ENCODE measurements around the gene TMEM94. TPM values are rescaled to one million over a fixed set of nuclear protein-coding genes. Genes with fewer than 3 reads are reported as not detected.
"Not testable (repeated sequence)": the region's sequence is repeated elsewhere in the genome, so short reads cannot be mapped to it uniquely, and the experiment has no call there.

Gene TMEM94
- polyA plus RNA-seq, 1 donor = 97.0 TPM

- DNase-seq = no peak
Observed at GRCh38 chr17:75442168-75443103, 14.0 kb upstream of the TMEM94 start.

DNA sequence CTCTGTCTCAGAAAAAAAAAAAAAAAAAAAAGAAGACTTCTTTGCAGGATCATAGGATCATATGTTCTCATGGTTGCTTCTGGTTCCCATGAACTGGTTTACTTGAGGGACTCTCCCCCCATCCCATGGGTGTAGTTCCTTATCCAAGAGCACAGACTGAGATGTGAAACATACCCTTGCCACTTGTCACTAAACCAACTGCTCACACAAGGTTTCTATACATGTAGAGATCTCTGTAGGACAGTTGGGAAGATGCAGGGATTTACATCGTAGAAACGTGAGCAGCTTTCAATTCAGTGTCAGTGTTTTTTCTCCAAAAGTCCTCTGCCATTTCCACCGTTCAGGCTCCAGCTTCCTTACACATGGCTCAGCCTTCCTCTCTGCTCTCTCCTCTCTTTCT lies 11.1 kb upstream of the TMEM94 start:
- no peak for DNase-seq

GRCh38 chr17:75445896-75446295 lies 10.5 kb upstream of the TMEM94 start:
- DNase-seq = not testable (repeated sequence)

DNA sequence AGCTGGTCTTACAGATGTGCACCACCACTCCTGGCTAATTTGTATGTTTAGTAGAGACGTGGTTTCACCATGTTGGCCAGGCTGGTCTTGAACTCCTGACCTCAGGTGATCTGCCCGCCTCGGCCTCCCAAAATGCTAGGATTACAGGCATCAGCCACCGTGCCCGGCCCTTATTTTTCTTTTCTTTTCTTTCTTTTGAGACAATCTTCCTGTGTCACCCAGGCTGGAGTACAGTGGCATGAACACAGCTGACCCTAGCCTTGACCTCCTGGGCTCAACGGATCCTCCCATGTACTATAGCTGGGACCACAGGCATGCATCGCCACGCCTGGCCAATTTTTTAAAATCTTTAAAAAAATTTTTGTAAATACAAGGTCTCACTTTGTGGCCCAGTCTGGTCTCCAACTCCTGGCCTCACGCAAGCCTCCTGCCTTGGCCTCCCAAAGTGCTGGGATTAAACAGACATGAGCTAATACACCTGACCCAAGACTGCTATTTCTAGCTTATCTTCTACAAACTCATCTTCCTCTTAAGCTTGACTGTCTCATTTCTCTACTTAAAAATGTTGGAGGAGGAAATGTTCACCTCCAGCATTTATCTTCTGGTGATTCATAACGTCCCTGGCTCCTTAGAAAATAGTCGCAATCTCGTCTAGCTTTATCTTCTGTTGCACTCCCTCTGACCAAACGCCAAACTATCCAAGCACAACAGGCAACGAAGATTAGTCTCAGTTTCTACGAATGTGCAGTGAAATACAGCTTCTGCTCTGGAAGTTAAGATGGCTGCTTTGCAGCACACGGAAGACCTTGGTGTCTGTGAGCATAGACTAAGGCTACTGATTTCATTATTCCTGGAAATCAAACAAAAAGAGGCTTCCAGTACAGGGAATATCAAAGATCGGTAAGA lies 8.2 kb upstream of the TMEM94 start:
- no peak for DNase-seq

- no peak for DNase-seq
Observed at GRCh38 chr17:75450270-75450669, 6.2 kb upstream of the TMEM94 start.

GRCh38 chr17:75454193-75454592 lies 2.2 kb upstream of the TMEM94 start:
- no peak for DNase-seq

GRCh38 chr17:75454672-75455071 lies 1.8 kb upstream of the TMEM94 start:
- not testable (repeated sequence) for DNase-seq

- DNase-seq = no peak
Observed at GRCh38 chr17:75456039-75456416, 407 bp upstream of the TMEM94 start.

- DNase-seq = peak; percentile 68
Observed at GRCh38 chr17:75457047-75457654, 716 bp downstream of the TMEM94 start.

DNA sequence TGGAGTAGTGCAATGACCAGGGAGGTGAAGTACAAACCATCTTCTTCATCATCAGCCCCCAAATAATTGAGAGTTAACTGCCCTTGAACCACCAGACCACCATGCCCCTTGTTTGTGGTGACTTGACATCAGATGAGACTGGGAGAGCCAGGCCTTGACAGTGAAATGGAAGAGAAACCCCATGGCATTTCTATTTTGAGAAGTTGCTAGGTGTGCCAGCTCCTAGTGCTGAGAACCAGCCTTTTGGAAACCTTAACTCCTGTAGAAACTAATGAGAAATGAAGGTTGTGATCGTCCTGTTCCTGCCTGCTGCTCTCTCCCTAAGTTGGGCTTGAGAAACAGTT lies 2.8 kb downstream of the TMEM94 start:
- DNase-seq = no peak

DNA sequence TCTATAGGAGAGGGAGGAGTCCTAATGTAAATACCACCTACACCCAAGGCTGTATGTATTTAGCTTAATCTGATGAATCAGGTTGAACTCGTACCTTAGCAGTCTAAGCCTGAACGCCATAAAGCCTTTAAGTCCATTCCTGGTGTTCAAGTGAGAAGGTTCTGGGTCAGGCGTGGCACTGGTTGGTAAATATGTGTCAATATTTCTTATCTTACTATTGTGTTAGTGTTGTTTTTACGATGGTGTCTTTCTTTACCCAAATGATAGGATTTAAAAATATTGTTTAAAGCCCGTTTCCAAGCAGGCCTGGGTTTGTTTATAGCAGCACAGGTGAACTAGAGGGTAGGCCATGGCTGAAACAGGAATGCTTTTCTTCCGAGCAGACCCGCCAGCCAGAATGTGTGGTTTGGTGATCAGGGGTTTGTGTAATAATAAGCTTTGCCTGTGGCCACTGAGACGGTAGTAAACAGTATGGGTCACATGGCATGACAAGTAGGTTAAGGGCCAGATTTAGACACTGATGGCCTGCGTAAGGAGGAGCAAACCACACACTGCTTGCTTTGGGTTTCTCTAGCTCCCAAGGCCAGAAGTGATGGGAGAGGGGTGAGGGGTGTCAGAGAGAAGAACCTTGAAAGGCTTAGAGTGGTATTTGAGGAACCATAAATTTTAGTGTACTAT lies 3.3 kb downstream of the TMEM94 start:
- DNase-seq = no peak

- no peak for DNase-seq
Observed at GRCh38 chr17:75460295-75460694, 3.9 kb downstream of the TMEM94 start.

DNA sequence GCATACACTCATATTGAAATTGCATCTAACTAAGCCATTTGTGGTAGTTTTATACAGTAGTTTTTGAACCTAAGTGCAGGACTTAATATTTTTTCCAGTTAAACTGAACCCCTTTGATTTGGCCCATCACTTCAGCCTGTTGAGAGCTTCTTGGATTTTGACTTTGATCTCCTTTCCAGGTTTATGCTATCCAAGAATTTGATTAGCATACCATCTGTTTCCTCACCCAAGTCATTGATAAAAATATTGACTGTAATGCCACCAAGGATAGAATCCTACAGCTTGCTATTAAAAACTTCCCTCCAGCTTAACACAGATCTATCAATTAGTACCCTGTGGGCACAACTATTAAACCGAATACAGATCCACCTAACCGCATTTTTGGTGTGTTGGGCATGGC lies 7.2 kb downstream of the TMEM94 start:
- no peak for DNase-seq

GRCh38 chr17:75465039-75465438 lies 8.6 kb downstream of the TMEM94 start:
- no peak for DNase-seq

DNA sequence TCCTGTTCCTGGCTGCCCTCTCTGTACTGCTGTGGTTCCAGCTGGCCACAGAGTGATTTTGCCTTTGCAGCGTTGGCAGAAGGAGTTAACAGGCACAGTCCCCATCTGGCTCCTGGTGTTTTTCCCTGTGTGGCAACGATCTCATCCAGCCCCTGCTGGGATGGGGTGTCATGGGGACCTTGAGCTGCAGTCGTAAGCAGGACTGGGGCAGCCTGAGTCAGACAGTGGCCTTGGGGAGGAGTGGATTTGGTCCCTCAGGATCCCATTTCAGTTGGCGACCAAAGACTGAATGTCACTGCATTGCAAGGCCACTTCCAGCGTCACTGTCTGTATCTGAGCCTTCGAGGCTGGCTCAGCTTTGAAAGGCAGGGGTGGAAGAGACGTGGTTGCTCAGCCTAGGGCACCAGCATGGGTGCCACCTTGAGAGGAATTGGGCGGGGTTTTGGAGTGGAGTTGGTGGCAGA lies 11.9 kb downstream of the TMEM94 start:
- no peak for DNase-seq

DNA sequence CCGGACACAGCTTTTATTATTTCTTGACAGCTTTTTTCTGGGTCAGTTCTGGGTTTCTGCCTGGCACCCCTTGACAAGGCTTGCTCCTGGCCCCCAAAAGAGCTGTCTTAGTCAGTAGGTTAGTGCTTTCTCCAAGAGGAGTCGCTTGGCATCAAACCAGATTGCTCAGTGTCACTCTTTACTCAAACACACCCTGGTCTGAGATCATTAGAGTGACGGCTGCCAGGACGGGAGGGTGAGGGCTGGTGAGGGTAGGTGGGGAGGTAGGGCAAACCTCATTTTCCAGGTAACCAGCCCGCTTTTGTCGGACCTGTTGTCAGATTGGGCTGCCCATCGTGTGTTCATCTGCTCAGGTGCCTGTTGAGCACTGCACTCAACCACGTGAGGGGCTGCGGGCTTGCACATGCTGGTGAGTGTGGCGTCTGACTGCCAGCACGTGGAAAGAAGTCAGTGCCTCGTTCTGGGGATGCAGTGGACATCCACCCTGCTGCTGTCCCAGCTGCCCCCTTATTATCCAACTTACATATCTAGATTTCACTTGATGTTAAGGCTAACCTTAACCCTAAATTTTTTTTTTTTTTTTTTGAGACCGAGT lies 12.4 kb downstream of the TMEM94 start:
- DNase-seq = no peak

DNA sequence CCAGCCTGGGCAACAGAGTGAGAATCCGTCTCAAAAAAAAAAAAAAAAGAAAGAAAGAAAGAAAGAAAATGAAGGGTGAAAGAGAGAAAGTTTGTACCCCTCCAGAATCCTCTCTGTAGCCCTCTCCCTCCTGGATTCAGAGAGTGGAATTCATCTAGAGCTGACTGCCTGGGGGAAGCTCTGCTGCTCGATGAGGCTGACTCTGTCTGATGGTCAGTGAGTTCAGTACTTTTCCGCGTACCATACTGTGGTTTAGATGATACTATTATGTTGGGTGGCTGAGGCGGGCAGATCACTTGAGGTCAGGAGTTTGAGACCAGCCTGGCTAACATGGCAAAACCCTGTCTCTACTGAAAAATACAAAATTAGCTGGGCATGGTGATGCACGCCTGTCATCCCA lies 14.8 kb downstream of the TMEM94 start:
- DNase-seq = no peak

DNA sequence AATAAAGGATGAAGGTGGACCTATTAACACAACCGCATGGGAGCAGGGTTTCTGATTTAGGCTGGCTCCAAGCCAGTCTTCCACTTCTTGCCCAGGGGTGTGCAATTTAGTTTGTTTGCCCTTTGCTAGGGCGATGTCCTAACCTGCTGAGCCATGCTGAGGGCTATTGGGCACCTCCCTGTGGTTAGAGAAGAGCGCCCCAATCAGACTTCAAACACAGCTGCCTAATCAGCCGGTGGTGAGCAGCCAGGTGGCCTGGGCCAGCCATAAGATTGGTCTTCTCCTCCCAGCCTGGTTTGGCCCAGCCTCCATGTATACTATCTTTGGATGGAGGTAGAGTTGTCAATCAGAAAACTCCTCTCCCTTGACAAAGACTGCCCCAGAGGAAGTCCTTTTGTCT lies 15.7 kb downstream of the TMEM94 start:
- DNase-seq = no peak

DNA sequence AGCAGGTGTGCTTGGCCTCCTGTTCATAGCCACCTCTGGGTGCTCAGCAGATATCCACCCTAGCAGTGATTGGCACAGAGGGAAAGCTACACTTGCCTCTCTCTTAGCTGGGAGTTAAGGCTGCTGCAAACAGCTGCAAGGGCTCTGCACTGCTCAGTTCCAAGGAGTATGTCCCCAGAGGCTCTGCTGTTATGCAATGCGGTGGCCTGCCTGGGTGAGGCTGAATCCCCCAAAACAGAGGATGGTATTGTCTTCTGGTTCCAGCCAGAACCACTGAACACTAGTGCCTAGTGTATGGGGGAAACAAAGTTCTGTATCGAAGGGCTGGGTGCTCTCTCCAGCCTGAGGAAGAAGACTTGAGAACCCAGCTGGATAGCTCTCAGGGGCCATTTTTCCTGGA lies 16.8 kb downstream of the TMEM94 start:
- DNase-seq = no peak

DNA sequence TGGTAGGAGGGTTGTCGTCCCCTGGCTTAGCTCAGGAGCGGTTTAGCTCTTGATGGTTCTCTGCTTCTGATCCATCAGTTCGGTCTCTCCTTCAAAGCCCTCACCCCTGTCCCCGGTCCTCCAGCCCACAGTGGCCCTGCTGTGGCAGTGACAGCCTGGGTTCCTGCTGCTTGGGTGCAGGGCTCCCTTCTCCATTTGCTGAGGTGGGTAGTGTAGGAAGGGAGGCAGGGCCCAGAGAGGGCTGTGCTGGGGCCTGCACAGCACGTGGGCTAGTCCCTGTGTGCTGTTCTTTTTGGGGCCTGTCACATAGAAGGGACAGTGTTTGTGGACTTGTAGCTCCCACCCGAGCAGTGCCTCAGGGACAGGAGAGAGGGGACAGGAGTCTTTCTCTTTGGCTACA lies 18.3 kb downstream of the TMEM94 start:
- DNase-seq = no peak

GRCh38 chr17:75475144-75475835 lies 18.9 kb downstream of the TMEM94 start:
- DNase-seq = no peak
